ENCODE data around the gene MYL5. TPM values are rescaled to one million over a fixed set of nuclear protein-coding genes. Genes with fewer than 3 reads are reported as not detected.
"Not testable (repeated sequence)": the region's sequence is repeated elsewhere in the genome, so short reads cannot be mapped to it uniquely, and the experiment has no call there.

MYL5 gene
- total and polyA plus RNA-seq, 2 of the 13 experiments (the other 11 are each of a cell fraction or from before 2014, with no cell fraction given) = 6.5 to 16.0 TPM

GRCh38 chr4:706083-706633 lies 31.8 kb downstream of the MYL5 start:
- peaks cover 32% of the 10 kb centered on the region for H4K20me1 ChIP-seq (ENCODE audit: insufficient read depth, low read length)
- WGBS (ENCODE audit: low lambda C conversion rate) = 20% methylated on average over 1 of the region's 21 CpGs
- H3K79me2 ChIP-seq (ENCODE audit: insufficient read depth, low read length) = peaks cover 44% of the 10 kb centered on the region
- H3K4me1 ChIP-seq (ENCODE audit: insufficient read depth, low read length) = peaks cover 58% of the 10 kb centered on the region
- CTCF ChIA-PET (ENCODE audit: low intra/inter-chr PET ratio, low total read pairs); DNase-seq (ENCODE audit: low spot score); H2AFZ ChIP-seq (ENCODE audit: low read length); intact Hi-C loops (cut with micrococcal nuclease; ENCODE audit: unreplicated experiment); H3K36me3 ChIP-seq (replicated peaks in 1 of 2; ENCODE audit: control insufficient read depth in 1 of 2, insufficient read depth in 2 of 2, low read length in 2 of 2); in situ Hi-C loops (cut with HindIII; ENCODE audit: extremely low pct_ligation_motif_present, low pct_unique_long_range_greater_than_20kb); POLR2A ChIA-PET; H3K9me3 ChIP-seq (ENCODE audit: low read length); FAIRE-seq; ATAC-seq; TF ChIP-seq MAZ (IDR thresholded peaks at IDR 0.05; ENCODE audit: borderline replicate concordance, low read depth, low read length): not testable (repeated sequence)
- peaks cover 3 to 12% of the 10 kb centered on the region in 2 experiments; a peak in 2 of 5 replicates for H3K27me3 ChIP-seq (ENCODE audit: control insufficient read depth in 1 of 2, insufficient read depth in 2 of 2, low read length in 2 of 2)
- peak overlapping the region; percentile 72 for H3K4me2 ChIP-seq (ENCODE audit: low read depth, low read length)
- H3K27ac ChIP-seq (ENCODE audit: extremely low read length, insufficient read depth, low read length) = peak overlapping the region; percentile 75
- H3K9ac ChIP-seq (ENCODE audit: insufficient read depth, low read depth, low read length) = peak overlapping the region; percentile 99
- BruUV-seq (replicated peaks) = TSS peak; percentile 33
- H3K4me3 ChIP-seq (replicated peaks in 1 of 3; ENCODE audit: insufficient read depth in 1 of 3, low read depth in 2 of 3, low read length in 3 of 3) = peak overlapping the region; percentile 89 to 93 (median 92)
- TF ChIP-seq ZNF83 (CRISPR knock-in tag; IDR thresholded peaks at IDR 0.05; ENCODE audit: borderline replicate concordance) (0 out of 2 replicates have a peak, but pooled peaks have one; percentile 18), PHF8 (CRISPR knock-in tag; IDR thresholded peaks at IDR 0.05) (peak; percentile 6; the same call in 1 of the 2 replicates), RBFOX2 (IDR thresholded peaks at IDR 0.05; ENCODE audit: low read depth, low read length) (peak; percentile 62), MAZ (CRISPR knock-in tag; IDR thresholded peaks at IDR 0.05; ENCODE audit: low read depth) (0 out of 2 replicates have a peak, but pooled peaks have one; percentile 11), SRY (CRISPR knock-in tag; IDR thresholded peaks at IDR 0.05) (0 out of 2 replicates have a peak, but pooled peaks have one; percentile 35), MYC (CRISPR knock-in tag; IDR thresholded peaks at IDR 0.05; ENCODE audit: borderline replicate concordance) (peak; percentile 4; the same call in 1 of the 2 replicates), KLF15 (CRISPR knock-in tag; IDR thresholded peaks at IDR 0.05; ENCODE audit: borderline replicate concordance) (0 out of 2 replicates have a peak, but pooled peaks have one; percentile 50), NR0B2 (CRISPR knock-in tag; IDR thresholded peaks at IDR 0.05) (peak; percentile 15; the same call in 1 of the 2 replicates)
- TF ChIP-seq, protein P1, sequence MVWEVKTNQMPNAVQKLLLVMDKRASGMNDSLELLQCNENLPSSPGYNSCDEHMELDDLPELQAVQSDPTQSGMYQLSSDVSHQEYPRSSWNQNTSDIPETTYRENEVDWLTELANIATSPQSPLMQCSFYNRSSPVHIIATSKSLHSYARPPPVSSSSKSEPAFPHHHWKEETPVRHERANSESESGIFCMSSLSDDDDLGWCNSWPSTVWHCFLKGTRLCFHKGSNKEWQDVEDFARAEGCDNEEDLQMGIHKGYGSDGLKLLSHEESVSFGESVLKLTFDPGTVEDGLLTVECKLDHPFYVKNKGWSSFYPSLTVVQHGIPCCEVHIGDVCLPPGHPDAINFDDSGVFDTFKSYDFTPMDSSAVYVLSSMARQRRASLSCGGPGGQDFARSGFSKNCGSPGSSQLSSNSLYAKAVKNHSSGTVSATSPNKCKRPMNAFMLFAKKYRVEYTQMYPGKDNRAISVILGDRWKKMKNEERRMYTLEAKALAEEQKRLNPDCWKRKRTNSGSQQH (CRISPR knock-in tag; IDR thresholded peaks at IDR 0.05; ENCODE audit: low read depth) = peak; percentile 7; the same call in 1 of the 2 replicates
- TF ChIP-seq, protein P2, sequence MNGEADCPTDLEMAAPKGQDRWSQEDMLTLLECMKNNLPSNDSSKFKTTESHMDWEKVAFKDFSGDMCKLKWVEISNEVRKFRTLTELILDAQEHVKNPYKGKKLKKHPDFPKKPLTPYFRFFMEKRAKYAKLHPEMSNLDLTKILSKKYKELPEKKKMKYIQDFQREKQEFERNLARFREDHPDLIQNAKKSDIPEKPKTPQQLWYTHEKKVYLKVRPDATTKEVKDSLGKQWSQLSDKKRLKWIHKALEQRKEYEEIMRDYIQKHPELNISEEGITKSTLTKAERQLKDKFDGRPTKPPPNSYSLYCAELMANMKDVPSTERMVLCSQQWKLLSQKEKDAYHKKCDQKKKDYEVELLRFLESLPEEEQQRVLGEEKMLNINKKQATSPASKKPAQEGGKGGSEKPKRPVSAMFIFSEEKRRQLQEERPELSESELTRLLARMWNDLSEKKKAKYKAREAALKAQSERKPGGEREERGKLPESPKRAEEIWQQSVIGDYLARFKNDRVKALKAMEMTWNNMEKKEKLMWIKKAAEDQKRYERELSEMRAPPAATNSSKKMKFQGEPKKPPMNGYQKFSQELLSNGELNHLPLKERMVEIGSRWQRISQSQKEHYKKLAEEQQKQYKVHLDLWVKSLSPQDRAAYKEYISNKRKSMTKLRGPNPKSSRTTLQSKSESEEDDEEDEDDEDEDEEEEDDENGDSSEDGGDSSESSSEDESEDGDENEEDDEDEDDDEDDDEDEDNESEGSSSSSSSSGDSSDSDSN (CRISPR knock-in tag; IDR thresholded peaks at IDR 0.05) = 0 out of 2 replicates have a peak, but pooled peaks have one; percentile 24
- TF ChIP-seq, protein P3, sequence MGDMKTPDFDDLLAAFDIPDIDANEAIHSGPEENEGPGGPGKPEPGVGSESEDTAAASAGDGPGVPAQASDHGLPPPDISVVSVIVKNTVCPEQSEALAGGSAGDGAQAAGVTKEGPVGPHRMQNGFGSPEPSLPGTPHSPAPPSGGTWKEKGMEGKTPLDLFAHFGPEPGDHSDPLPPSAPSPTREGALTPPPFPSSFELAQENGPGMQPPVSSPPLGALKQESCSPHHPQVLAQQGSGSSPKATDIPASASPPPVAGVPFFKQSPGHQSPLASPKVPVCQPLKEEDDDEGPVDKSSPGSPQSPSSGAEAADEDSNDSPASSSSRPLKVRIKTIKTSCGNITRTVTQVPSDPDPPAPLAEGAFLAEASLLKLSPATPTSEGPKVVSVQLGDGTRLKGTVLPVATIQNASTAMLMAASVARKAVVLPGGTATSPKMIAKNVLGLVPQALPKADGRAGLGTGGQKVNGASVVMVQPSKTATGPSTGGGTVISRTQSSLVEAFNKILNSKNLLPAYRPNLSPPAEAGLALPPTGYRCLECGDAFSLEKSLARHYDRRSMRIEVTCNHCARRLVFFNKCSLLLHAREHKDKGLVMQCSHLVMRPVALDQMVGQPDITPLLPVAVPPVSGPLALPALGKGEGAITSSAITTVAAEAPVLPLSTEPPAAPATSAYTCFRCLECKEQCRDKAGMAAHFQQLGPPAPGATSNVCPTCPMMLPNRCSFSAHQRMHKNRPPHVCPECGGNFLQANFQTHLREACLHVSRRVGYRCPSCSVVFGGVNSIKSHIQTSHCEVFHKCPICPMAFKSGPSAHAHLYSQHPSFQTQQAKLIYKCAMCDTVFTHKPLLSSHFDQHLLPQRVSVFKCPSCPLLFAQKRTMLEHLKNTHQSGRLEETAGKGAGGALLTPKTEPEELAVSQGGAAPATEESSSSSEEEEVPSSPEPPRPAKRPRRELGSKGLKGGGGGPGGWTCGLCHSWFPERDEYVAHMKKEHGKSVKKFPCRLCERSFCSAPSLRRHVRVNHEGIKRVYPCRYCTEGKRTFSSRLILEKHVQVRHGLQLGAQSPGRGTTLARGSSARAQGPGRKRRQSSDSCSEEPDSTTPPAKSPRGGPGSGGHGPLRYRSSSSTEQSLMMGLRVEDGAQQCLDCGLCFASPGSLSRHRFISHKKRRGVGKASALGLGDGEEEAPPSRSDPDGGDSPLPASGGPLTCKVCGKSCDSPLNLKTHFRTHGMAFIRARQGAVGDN (CRISPR knock-in tag; IDR thresholded peaks at IDR 0.05) = peak; percentile 3; the same call in 1 of the 2 replicates
